Inflammatory macrophage treated with lipopolysaccharide for 1 hour (primary cell): Measurements from ENCODE around the gene SLC22A24.
A peak's percentile ranks its signal among the peaks of the same experiment; 100 is the strongest.
"Not testable (repeated sequence)": the region's sequence is repeated elsewhere in the genome, so short reads cannot be mapped to it uniquely, and the experiment has no call there.

Experiments
- DNase-seq, 2 donors: peaks; one replicate each; pipeline ENCODE4 v3.0.0-alpha.2; 2020 to 2022

Gene SLC22A24, protein sequence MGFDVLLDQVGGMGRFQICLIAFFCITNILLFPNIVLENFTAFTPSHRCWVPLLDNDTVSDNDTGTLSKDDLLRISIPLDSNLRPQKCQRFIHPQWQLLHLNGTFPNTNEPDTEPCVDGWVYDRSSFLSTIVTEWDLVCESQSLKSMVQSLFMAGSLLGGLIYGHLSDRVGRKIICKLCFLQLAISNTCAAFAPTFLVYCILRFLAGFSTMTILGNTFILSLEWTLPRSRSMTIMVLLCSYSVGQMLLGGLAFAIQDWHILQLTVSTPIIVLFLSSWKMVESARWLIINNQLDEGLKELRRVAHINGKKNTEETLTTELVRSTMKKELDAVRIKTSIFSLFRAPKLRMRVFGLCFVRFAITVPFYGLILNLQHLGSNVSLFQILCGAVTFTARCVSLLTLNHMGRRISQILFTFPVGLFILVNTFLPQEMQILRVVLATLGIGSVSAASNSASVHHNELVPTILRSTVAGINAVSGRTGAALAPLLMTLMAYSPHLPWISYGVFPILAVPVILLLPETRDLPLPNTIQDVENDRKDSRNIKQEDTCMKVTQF

DNA sequence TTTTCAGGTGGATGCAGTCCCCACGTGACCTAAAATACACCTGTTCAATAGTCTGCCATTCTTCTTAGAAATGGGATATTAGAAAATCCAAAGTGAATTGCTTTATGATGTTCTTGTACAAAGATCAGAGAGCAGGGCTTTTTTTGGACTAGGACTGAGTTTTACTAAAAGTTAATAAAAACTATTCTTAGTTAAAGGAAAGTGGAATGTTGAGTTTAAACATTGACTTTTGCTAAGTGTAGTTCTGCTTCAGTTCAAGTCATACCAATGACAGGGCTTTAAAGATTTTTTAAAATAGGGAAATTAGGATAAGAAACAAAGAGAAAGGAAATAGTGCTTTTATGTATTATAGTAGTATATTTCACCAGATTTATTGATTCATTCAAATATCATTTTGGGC, at the start of gene SLC22A24:
TSS of gene SLC22A24 (minus strand) at position 101 of the 400 bp plus-strand sequence. CDS start 442 bp downstream, outside the sequence.
- no peak for DNase-seq

DNA sequence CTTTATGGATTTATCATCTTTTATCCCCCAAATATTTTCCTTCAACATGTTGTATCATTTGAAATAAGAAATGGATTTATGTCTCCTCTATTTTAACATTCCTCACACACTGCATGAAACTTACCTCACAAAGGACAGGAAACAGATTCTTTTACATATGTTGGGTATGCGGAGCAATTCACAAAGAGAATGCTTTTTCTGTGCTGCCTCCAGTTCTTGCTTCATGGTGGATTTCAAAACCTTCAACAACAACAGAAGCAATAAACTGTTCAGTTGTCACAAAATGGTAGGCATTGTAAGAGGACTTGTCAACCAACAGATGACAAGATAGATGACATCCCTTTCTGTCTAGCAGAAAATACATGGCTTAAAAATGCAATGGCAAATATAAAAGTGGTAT, 36.5 kb upstream of the SLC22A24 start:
- DNase-seq, result no peak

DNA sequence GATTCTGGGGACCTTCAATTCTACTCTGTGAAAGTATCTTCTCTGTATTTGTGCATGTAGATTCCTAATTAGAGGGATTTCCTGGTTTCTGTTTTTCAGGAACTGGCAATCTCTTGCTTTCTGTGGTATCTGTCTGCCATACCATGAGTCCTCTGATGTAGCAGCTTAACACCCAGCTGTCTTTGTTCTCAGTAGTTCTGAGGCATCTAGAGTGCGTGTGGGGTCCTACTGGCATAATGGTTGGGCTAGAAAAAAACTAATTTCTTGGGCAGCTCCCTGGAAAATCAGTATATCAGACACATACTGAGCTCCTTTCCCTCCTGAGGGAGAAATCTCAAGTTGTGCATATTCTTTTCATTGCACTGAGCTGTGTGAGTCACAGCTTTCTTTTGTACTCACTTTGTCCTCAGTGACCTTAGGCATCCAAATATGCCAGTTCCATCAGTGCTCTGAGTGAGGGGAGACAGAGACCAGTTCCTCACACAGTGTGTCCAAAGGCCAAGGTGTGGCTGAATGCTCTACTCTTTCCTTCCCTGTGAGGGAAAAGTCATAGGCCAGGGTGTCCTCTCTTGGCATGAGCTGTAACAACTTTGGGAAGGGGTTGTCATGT, 35.5 kb upstream of the SLC22A24 start:
- no peak for DNase-seq

DNA sequence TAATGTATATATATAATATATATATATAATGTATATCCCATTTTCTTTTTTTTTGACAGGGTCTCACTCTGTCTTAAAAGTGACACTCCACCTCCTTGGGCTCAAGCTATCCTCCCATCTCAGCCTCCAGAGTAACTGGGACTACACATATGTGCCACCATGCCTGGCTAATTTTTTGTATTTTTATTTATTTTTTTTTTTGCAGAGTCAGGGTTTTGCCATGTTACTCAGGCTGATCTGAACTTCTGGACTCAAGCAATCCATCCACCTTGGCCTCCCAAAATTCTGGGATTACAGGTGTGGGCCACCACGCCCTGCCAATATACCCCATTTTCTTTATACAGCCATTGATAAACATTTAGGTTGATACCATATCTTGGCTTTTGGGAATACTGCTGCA, 33.9 kb upstream of the SLC22A24 start:
- no peak for DNase-seq

DNA sequence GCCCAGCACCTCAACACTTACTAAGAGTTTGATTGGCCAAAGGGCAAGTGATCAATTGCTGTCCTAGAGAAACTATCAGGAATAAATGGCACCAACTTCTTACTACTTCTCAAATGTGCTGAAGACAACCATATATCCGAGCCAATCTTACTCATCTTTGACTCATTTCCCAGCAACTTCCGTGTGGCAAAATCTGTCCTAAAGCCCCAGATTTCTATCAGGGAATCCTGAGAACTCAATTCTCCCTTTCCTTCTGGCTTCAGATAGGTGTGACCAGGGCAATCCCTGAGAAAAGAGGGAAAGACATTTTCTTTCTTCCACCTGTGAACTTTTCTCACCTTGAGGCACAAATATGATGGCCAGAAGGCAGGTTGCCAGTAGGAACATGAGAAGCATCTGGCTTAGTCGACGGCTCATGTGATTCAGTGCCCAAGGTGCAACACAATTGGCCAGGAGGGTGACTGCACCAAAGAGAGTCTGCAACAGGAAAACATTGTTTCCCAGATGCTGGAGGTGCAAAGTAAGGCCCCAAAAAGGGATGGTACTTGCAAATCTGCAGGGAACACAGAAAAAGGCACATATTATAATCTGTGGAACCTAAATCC, 21.8 kb upstream of the SLC22A24 start:
- DNase-seq, result no peak

DNA sequence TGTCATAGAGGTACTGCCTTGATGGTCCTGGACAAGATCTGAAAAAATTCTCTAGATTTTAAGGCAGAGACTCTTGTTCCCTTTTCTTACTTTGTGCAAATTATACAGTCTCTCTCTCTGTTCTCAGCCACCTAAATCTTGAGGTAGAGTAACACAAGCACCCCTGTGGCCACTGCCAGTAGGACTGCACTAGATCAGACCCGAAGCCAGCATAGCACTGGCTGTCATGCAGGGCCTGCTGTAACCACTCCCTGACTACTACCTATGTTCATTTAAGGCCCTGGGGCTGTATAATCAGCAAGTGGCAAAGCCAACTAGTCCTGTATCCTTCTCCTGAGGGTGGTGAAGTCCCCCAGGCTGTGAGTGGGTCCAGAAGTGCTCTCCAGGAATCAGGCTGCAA, 11.8 kb upstream of the SLC22A24 start:
- no peak for DNase-seq

DNA sequence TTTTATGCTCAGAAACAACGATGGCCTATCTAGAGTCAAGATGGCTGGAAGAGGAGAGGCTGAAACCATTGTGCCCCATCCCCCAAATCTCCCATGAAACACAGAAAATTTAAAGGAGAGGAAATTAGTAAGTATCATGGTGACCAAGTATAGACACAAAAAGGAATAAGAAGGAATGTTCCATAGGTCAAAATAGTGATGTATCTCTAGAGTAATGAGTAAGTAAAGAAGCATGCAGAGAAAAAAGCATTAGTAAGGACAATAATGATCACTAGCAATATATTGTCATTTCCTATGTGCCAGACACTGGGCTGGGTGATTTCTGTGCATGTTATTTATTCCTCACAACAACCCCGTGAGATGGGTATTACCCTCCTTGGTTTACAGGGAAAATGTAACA, 2.6 kb upstream of the SLC22A24 start:
- no peak for DNase-seq

DNA sequence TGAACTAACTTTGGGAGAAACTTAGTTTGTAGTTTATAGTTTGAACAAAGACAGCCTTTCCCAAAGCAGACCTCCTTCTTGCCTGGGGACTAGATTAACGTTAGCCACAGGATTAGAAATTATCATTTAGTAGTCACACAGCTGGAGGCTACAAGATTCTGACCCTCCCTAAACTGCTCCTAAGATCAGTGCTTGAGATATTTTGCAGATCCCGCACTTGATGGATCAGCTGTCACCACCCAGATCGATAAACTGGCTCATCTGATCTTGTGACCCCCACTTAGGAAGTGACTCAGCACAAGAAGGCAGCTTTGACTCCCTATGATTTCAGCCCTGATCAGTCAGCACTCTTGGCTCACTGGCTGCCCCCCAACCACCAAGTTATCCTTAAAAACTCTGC, 1.6 kb downstream of the SLC22A24 start:
- no peak for DNase-seq

DNA sequence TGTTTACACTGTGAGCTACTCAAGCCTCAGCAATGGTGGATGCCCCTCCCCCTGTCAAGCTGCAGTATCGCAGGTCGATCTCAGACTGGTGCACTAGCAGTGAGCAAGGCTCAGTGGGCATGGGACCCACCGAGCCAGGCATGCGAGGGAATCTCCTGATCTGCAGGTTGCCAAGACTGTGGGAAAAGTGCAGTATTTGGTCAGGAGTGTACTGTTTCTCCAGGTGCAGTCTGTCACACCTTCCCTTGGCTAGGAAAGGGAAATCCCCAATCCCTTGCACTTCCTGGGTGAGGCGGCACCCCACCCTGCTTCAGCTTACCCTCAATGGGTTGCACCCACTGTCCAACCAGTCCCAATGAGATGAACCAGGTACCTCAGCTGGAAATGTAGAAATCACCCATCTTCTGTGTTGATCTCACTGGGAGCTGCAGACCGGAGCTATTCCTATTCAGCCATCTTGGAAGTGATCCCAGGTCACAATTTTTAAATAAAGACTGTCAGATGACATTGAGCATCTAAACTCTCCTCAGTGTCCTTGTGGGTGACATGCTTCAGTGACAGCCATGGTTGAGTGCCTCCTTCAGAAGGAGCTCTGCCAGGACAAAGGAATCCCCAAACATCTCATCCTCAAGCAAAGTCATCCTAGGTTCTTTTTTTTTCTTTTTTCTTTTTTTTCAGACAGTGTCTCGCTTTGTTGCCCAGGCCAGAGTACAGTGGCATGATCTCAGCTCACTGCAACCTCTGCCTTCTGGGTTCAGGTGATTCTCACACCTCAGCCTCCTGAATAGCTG, 10.8 kb downstream of the SLC22A24 start:
- DNase-seq, result no peak

DNA sequence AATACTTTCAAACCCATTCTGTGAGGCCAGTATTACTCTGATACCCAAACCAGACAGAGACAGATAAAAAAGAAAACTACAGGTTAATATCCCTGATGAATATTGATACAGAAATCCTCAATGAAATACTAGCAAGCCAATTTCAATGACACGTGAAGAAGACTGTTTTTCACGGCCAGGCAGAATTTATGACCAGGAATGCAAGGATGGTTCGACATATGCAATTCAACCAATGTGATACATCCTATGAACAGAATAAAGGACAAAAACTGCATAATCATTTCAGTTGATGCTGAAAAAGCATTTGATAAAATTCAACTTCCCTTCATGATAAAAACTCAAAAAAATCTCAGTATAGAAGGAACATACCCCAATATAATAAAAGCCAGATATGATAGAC, 44.5 kb downstream of the SLC22A24 start:
- no peak for DNase-seq

DNA sequence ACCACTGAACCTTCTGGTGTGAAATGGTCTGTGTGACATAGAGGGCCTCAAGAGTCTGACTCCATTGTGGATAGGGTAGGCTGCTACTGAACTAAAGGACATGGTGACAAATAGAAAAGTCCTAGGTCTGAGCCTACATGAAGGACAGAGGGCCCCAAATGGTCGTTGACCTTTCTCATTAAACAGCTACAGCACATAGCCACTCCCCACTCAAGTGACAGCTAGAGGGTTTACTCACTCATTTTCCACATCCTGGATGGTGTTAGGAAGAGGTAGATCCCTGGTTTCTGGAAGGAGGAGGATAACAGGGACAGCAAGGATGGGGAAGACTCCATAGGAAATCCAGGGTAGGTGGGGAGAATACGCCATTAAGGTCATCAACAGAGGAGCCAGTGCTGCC, 63.3 kb downstream of the SLC22A24 start:
- no peak for DNase-seq

DNA sequence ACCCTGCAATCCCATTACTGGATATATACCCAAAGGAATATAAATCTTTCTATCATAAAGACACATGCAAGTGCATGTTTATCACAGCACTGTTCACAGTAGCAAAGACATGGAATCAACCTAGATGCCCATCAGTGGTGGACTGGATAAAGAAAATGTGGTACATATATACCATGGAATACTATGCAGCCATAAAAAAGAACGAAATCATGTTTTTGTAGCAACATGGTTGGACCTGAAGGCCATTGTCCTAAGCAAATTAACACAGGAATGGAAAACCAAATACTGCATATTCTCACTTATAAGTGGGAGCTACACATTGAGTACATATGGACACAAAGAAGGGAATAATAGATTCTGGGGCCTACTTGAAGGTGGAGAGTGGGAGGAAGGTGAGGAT, 97.8 kb downstream of the SLC22A24 start:
- DNase-seq, result not testable (repeated sequence)

DNA sequence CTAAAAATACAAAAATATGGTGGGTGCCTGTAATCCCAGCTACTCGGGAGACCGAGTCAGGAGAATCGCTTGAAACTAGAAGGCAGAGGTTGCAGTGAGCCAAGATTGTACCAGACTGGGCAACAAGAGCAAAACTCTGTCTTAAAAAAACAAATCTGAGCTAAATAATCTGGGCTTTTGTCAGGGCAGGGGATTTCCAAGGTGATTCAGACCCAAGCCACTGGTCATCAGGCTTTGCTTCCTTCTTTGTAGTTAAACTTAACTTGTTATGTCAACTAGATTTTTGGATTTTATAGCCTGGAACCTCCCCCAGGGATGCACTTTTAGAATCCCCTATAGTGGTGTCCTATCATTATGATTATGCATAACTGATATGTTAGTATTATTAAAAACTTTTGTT, 101.4 kb downstream of the SLC22A24 start:
- peak; percentile 31 to 62 for DNase-seq

DNA sequence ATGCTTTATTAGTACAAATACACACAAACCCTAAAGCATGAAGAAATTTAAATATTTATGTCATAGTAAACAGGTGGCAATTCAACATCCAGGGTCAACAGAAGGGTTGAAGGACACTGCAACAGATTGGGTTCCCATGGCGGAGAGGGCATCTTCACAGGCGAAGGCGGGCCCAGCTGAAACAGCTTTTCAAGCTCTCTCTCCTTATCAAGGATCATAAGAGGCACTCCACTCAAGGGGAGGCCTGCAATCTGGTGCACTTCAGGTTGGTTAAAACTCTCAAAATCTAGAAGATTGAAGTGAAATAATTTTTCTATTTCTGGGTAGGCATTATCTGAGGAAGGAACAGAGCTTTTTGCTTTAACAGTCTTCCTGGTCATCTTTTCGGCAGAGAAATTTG, 111.6 kb downstream of the SLC22A24 start:
- DNase-seq, result no peak
